Measurements from ENCODE around the gene SCGB3A2.

The SCGB3A2 gene

GRCh38 chr5:147842869-147843268 is 35.6 kb upstream of the SCGB3A2 start:
- H3K4me3 Mint-ChIP-seq: no peak overlapping the region
- H3K9me3 Mint-ChIP-seq: no peaks in the 10 kb centered on the region
- no peak overlapping the region for H3K27ac Mint-ChIP-seq
- TF ChIP-seq CTCF (IDR thresholded peaks at IDR 0.05; ENCODE audit: unreplicated experiment in 3 of 3): no peak
- no peaks in the 10 kb centered on the region for H3K36me3 Mint-ChIP-seq (ENCODE audit: low read depth)
- no peaks in the 10 kb centered on the region for H3K4me1 Mint-ChIP-seq
- no peaks in the 10 kb centered on the region for H3K27me3 Mint-ChIP-seq (ENCODE audit: low read depth)

- peaks cover 5% of the 10 kb centered on the region for H3K27me3 Mint-ChIP-seq (ENCODE audit: low read depth)
- no peak overlapping the region for H3K27ac Mint-ChIP-seq
- no peak overlapping the region for H3K4me3 Mint-ChIP-seq
- H3K9me3 Mint-ChIP-seq: no peaks in the 10 kb centered on the region
- H3K36me3 Mint-ChIP-seq (ENCODE audit: low read depth): no peaks in the 10 kb centered on the region
- no peak for TF ChIP-seq CTCF (IDR thresholded peaks at IDR 0.05; ENCODE audit: unreplicated experiment in 3 of 3)
- no peaks in the 10 kb centered on the region for H3K4me1 Mint-ChIP-seq
These were observed 33.7 kb upstream of the SCGB3A2 start for GRCh38 chr5:147844846-147845245.

GRCh38 chr5:147845618-147846017 is 32.9 kb upstream of the SCGB3A2 start:
- no peak for TF ChIP-seq CTCF (IDR thresholded peaks at IDR 0.05; ENCODE audit: unreplicated experiment in 3 of 3)
- Mint-ChIP-seq H3K4me3 (no peak overlapping the region), H3K36me3 (ENCODE audit: low read depth) (no peaks in the 10 kb centered on the region), H3K4me1 (no peaks in the 10 kb centered on the region), H3K27me3 (ENCODE audit: low read depth) (peaks cover 5% of the 10 kb centered on the region), H3K27ac (no peak overlapping the region), H3K9me3 (no peaks in the 10 kb centered on the region)

GRCh38 chr5:147849226-147849625 is 29.3 kb upstream of the SCGB3A2 start:
- no peaks in the 10 kb centered on the region for H3K9me3 Mint-ChIP-seq
- no peak for TF ChIP-seq CTCF (IDR thresholded peaks at IDR 0.05; ENCODE audit: unreplicated experiment in 3 of 3)
- H3K4me3 Mint-ChIP-seq: no peak overlapping the region
- no peaks in the 10 kb centered on the region for H3K4me1 Mint-ChIP-seq
- H3K36me3 Mint-ChIP-seq (ENCODE audit: low read depth): no peaks in the 10 kb centered on the region
- H3K27me3 Mint-ChIP-seq (ENCODE audit: low read depth): peaks cover 5% of the 10 kb centered on the region
- no peak overlapping the region for H3K27ac Mint-ChIP-seq

- H3K9me3 Mint-ChIP-seq: no peaks in the 10 kb centered on the region
- H3K4me3 Mint-ChIP-seq: no peak overlapping the region
- H3K4me1 Mint-ChIP-seq: no peaks in the 10 kb centered on the region
- peaks cover 8% of the 10 kb centered on the region for H3K27me3 Mint-ChIP-seq (ENCODE audit: low read depth)
- no peaks in the 10 kb centered on the region for H3K36me3 Mint-ChIP-seq (ENCODE audit: low read depth)
- no peak for TF ChIP-seq CTCF (IDR thresholded peaks at IDR 0.05; ENCODE audit: unreplicated experiment in 3 of 3)
- no peak overlapping the region for H3K27ac Mint-ChIP-seq
These were observed 26.9 kb upstream of the SCGB3A2 start for GRCh38 chr5:147851578-147851977.

- Mint-ChIP-seq H3K27ac (no peak overlapping the region), H3K36me3 (ENCODE audit: low read depth) (no peaks in the 10 kb centered on the region), H3K4me3 (no peak overlapping the region), H3K27me3 (ENCODE audit: low read depth) (peaks cover 8% of the 10 kb centered on the region), H3K9me3 (no peaks in the 10 kb centered on the region), H3K4me1 (no peaks in the 10 kb centered on the region)
- no peak for TF ChIP-seq CTCF (IDR thresholded peaks at IDR 0.05; ENCODE audit: unreplicated experiment in 3 of 3)
These were observed 26.1 kb upstream of the SCGB3A2 start for GRCh38 chr5:147852365-147852764.

Measured in nephron (organoid).